Breast epithelium (tissue), 3 donors: ENCODE data around the gene BCL2.

Experiments used
- CTCF ChIP-seq, 3 donors: fragments of 450-650 bp; IDR thresholded peaks; one replicate each; pipeline ENCODE4 v1.5.1; 2016 to 2017; ENCODE audit warnings: antibody characterized with exemption in 3 of 3, mild to moderate bottlenecking in 3 of 3, moderate library complexity in 3 of 3
- POLR2A ChIP-seq: fragments of 450-650 bp; IDR thresholded peaks from one replicate; pipeline ENCODE4 v1.6.1; 2016; ENCODE audit warnings: antibody characterized with exemption, mild to moderate bottlenecking, moderate library complexity

- TF ChIP-seq POLR2A = no peak
- TF ChIP-seq CTCF (IDR thresholded peaks at IDR 0.05) = no peak
Observed at GRCh38 chr18:63299837-63300745, 19.5 kb downstream of the BCL2 start.
